Stimulated activated CD4-positive, alpha-beta T cell treated with anti-CD3 and anti-CD28 coated beads, Interleukin-4, amount 100 ng/mL, for 4 hours (primary cell): Measurements from ENCODE around the gene RGS6.

Experiments
- DNase-seq, 2 experiments: peaks; one replicate each; pipeline ENCODE4 v3.0.0-alpha.2; 2020

The RGS6 gene

GRCh38 chr14:71947947-71948500, 15.8 kb downstream of the RGS6 start:
- no peak for DNase-seq

DNA sequence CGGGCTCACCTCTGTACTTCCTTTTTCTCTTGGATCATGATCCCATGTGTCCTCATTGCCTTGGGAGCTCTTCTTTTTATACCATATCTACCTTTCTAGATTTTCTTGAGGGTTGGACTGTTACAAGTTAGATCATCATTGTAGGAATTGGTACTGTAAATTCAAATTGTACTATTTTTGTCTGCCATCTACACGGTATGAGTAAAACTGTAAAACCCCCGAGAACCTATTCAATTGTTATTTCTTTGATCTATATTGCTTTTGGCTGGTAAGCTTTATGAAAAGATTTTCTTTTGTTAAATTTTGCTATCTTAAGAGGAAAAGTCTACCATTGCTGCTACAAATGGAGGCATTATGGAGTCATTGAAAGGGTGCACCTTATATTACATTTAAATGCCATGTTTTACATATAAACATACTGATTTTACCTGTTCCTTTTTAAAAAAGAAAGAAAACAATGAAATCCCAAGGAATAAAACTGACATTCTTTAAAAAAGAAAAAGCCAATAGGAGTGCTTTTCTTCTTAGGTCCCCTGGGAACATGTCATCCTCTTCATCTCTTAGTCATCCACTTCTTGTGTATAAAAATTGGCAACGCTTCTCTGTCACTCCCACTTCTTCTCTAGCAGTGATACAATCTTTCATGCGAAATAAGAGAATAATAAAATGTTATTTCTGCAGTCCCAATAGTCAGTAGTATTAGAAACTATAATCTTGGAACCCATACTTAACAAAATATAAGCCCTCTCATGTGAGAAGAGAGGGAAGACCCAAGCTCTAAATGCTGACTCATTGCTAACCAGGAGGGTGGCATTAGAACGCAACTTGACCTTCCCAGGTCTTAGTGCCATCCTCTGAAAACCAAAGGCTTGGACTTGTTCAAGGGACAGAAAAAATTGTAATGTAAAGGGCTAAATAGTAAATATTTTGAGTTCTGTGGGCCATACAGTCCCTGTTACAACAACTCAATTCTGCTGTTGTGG, 20.4 kb downstream of the RGS6 start:
- no peak for DNase-seq

GRCh38 chr14:71956920-71957563, 24.8 kb downstream of the RGS6 start:
- no peak for DNase-seq

DNA sequence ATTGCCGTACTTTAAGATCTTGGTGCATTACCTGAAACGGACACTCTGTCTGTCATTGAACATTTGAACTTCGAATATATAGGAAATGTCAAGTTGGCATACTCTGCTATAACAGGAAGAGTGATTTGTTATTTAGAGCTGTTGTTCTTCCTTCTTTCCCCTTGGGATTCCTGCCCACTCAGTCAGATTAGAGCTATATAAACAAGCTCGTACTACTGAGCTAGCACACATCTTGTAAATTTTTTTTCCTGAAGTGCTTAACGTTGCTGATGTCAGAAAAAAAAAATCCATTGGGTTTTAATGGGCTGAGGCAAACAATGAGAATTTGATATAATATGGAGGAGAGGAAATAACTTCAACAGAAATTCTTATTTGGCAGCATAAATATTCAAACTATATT, 26.8 kb downstream of the RGS6 start:
- no peak for DNase-seq

GRCh38 chr14:71960494-71961353, 28.5 kb downstream of the RGS6 start:
- DNase-seq: no peak

GRCh38 chr14:71961972-71962371, 29.7 kb downstream of the RGS6 start:
- DNase-seq: no peak

DNA sequence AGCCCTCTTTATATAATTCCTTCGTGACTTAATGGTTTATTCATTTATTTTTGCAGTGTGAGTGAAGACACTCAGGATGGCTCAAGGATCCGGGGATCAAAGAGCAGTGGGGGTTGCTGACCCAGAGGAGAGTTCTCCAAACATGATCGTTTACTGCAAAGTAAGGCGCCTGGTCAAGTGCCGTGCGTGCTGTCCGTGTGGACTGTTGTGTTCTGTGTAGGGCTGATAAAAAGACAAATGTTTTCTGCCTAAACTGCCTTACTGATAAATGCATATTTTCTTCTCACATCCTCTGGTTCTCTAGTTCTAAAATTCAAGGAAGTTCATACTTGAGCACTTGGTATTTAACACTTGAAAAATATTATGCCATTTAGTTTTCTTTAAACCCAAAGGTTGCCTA, 32.5 kb downstream of the RGS6 start:
- DNase-seq: no peak

DNA sequence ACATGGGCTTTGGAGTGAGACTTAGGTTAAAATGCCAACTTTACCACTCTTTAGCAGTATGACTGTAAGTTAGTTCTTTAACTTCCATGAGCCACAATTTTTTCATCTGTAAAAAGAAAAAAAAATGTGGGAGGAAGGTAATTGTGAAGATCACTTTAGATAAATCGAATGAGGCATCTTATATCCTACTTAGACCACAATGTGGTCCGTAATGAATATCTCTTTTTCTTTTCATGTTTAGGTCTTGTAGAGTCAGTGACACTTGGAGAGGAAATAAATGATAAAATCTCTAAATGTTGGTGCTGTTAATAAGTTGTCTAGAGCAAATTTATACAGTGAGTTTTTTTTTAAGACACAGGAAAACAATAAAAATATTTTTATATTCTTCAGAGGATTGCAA, 34.3 kb downstream of the RGS6 start:
- no peak for DNase-seq

GRCh38 chr14:71967704-71968103, 35.5 kb downstream of the RGS6 start:
- DNase-seq: no peak

GRCh38 chr14:71970272-71970671, 38.0 kb downstream of the RGS6 start:
- DNase-seq: no peak

- DNase-seq: no peak
Observed at GRCh38 chr14:71985538-71986189, 53.4 kb downstream of the RGS6 start.

- DNase-seq: no peak
Observed at GRCh38 chr14:71988476-71988875, 56.2 kb downstream of the RGS6 start.

DNA sequence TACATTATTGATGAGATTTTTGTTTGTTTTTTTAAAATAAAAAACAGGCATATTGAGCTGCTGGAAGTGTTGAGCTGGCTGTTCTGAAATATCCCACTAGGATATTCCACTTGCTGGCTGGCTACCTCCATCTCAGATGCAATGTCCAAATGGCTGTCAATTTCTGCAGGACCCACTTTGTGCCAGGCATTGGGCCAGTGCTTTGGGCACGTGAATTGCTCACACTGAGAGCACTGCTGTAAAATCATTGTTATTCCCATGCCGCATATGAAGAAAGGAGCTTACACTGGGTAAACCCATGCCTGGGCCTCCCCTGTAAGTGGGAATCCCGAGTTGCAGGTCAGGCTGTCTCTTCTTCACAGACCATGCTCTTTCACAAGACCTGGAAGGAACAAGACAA, 56.7 kb downstream of the RGS6 start:
- DNase-seq: no peak

- no peak for DNase-seq
Observed at GRCh38 chr14:71994416-71994815, 62.2 kb downstream of the RGS6 start.

DNA sequence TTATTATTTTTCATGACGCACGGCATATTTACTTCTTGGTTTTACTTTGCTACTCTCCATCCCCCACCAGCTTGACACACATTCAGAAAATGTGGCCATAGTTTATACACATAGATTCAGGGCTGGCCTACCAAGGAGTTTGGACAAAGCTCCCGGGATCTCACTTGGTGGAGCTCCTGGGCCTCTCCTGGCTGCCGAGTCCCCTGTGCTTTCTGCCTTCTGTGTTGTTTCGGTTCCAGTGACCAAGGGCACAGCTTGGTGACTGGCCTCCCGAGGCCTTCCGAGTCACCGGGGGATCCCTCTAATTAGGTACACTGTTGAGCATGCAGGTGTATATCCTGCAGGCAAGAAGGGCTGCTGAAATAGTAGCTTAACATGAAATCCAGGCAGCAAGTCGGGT, 63.5 kb downstream of the RGS6 start:
- no peak for DNase-seq

DNA sequence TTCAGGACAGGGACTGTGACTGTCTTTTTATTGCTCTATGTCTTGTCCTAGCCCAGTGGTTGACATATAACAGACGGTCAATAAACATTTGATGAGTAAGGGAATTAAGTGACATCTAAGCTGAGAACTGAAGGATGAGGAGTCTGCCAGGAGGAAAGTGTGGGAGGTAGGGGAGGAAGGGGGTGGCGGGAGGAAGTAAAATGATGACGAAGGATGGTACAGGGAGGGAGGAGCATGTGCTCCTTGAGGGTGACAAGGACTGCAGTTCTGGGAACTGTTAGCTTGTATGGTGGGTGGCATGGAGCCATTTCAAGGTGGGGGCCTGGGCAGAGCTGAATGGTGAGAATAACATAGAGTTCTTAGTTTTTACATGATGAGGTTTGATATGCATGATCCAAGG, 64.4 kb downstream of the RGS6 start:
- DNase-seq: no peak

DNA sequence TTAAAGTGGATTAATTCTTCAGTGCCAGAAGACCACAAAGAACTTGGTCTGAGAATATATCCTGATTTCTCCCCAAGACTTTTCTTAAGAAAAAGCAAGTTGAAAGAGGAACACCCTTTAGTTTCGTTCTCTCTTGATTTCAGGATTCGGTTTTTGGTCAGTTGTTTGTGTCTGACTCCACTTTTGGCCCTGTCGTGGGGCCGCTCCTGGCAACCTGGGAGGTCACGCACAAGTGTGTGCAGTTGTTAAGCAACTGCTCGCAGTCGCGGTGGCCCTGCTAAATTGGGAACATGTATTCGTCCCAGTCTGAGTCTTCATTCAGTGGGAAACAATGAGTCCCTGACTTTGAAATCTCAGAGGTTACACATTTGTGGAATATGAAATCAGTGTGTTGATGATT, 68.7 kb downstream of the RGS6 start:
- no peak for DNase-seq

DNA sequence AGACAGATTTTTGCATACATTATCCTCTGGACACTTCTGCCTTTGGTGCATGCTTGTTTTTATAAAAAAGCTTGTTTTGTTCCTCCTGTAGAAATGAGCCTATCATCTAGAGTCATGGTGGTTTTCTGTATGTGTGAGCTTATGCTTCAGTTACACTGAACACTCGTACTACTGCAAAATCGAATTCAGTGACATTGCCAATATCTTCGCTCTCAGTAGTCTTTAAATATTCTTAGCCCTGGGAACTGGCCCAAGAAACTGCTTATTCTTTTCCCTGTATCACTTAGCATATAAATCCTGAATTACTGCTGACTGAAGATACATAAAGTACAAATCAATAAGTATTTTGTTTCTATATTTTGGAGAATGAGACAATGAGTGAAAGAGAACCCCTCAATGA, 70.5 kb downstream of the RGS6 start:
- no peak for DNase-seq

- DNase-seq: no peak
Observed at GRCh38 chr14:72008666-72009065, 76.4 kb downstream of the RGS6 start.

DNA sequence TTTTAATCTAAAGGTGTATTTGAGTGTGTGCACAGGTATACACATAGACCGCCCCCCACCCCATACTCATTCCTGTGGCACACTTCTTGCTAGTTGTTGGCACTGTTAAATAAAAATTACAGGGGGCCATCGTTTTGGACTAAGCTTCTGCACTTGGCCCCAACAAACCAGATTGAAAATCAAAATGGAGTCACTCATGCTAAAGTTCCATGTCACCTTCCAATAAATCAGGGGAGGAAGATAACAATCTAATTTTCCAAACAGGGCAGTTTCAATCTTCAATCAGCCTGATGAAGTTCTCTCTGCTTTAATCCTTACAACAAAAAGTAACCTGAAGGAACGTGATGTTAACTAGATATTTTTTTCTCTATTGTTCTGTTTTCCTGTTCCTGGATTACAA, 78.2 kb downstream of the RGS6 start:
- no peak for DNase-seq

DNA sequence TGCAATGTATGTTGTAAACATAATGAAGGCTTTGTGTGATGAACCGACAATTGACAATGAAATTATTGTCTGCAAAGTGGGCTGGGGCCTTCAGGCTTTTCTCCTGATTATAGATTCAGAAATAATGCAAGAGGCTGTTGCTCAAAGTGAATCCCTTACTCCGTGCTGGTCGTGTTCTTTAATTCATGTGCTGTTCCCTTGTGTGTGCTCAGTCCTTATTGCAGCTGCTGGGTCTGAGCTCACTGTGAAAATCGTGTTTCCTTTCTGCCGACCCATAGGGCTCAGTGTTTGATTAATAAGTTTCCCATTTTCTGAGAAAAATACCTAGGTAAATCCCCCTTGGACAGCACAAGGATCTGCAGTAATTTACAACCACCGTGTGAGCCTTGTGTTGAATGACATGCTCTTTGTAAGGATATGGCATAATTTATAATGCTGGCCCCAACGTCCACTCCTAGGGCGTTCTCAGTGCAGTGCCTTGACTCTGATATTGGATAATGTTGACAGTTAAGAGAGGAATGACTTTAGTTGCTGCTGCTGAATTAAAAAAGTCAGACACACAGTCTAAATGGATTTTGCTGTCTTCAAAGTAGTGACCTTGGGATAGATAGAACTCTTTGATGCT, 81.6 kb downstream of the RGS6 start:
- DNase-seq: no peak

DNA sequence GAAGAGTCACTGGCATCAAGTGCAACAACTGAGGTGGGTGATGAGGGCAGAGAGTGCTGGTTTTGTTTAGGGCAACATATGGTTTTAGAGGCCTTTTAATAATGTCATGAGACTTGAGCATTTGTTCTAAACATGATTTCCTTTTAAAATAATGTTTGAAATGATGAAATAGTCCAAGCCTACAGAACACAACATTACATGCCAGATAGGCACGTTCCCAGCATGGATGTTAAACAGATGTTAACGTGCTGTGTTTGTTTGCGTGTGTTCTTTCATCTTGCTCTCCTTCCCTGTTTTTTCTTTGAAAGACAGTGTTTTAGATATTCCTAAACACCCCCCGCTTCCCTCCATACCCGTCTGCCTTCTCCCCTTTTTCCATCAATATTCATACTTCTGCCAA, 82.3 kb downstream of the RGS6 start:
- no peak for DNase-seq
